ENCODE measurements around the gene UBE2H.

- no peak for TF ChIP-seq CTCF (IDR thresholded peaks at IDR 0.05)
- TF ChIP-seq POLR2A (IDR thresholded peaks at IDR 0.05): no peak
Observed at GRCh38 chr7:129782818-129783583, 169.8 kb downstream of the UBE2H start.

Measured in body of pancreas (tissue), 4 donors.